ENCODE measurements around the gene EEF1G. TPM values are rescaled to one million over a fixed set of nuclear protein-coding genes. Genes with fewer than 3 reads are reported as not detected.

EEF1G gene
- total RNA-seq, 1 experiment from 2014 or later, result 2,008 TPM

GRCh38 chr11:62542750-62543567, 30.7 kb downstream of the EEF1G start:
- peaks cover 48% of the 10 kb centered on the region for H4K20me1 ChIP-seq (ENCODE audit: insufficient read depth)
- DNase-seq, result peak; percentile 76 to 90
- intact Hi-C loops (cut with micrococcal nuclease; ENCODE audit: unreplicated experiment), result loop anchor here (1.0 to 5.0 kb wide), 5 partner anchors 46 to 319 kb away; partner anchors contain the start of genes C11orf98 and CSKMT
- POLR2A ChIA-PET (ENCODE audit: unreplicated experiment), result interaction anchor here (0.6 to 1.9 kb wide), 8 partner anchors 10 to 1345 kb away, joined by 3 to 26 read pairs (median 8); partner anchors contain the start of gene TUT1
- peak overlapping the region; percentile 99 for H3K4me2 ChIP-seq
- BruUV-seq (replicated peaks), result no TSS peak
- CTCF ChIA-PET, result interaction anchor here (0.5 to 3.9 kb wide), 18 partner anchors 9 to 185 kb away, joined by 3 to 58 read pairs (median 7); partner anchors contain the start of genes EEF1G and TUT1
- H3F3A ChIP-seq (ENCODE audit: insufficient read depth, low read depth), result peaks cover 57% of the 10 kb centered on the region
- no peaks in the 10 kb centered on the region for H3K9me3 ChIP-seq (ENCODE audit: insufficient read depth, low read depth)
- H3K27me3 ChIP-seq (ENCODE audit: insufficient read depth, low read depth), result no peaks in the 10 kb centered on the region
- H3K79me2 ChIP-seq (ENCODE audit: low read depth), result peaks cover 84% of the 10 kb centered on the region
- H3K4me3 ChIP-seq, result peak overlapping the region; percentile 98
- H3K4me1 ChIP-seq (replicated peaks; ENCODE audit: insufficient read depth), result peaks cover 78% of the 10 kb centered on the region
- TF ChIP-seq EZH2 (IDR thresholded peaks at IDR 0.05; ENCODE audit: low read depth) (no peak), CTCF (conservative IDR thresholded peaks at IDR 0.05) (peak; percentile 100)
- no peaks in the 10 kb centered on the region for H3K9me2 ChIP-seq (ENCODE audit: insufficient read depth)
- H3K36me3 ChIP-seq (ENCODE audit: low read depth), result no peaks in the 10 kb centered on the region
- H3K27ac ChIP-seq, result peak overlapping the region; percentile 72
- H2AFZ ChIP-seq, result no peak overlapping the region

- Histone ChIP-seq H3K9me3 (ENCODE audit: insufficient read depth, low read depth) (no peaks in the 10 kb centered on the region), H3K4me3 (peak overlapping the region; percentile 98; the same call in 1 of the 2 replicates), H3K9me2 (ENCODE audit: insufficient read depth) (no peaks in the 10 kb centered on the region), H3K79me2 (ENCODE audit: low read depth) (peaks cover 91% of the 10 kb centered on the region), H3F3A (ENCODE audit: insufficient read depth, low read depth) (peaks cover 53% of the 10 kb centered on the region), H4K20me1 (ENCODE audit: insufficient read depth) (peaks cover 54% of the 10 kb centered on the region), H2AFZ (no peak overlapping the region), H3K27me3 (ENCODE audit: insufficient read depth, low read depth) (no peaks in the 10 kb centered on the region), H3K4me2 (peak overlapping the region; percentile 99), H3K36me3 (ENCODE audit: low read depth) (no peaks in the 10 kb centered on the region), H3K4me1 (replicated peaks; ENCODE audit: insufficient read depth) (peaks cover 77% of the 10 kb centered on the region), H3K27ac (peak overlapping the region; percentile 72)
- intact Hi-C loops (cut with micrococcal nuclease; ENCODE audit: unreplicated experiment), result loop anchor here (1.0 to 5.0 kb wide), 5 partner anchors 45 to 320 kb away; partner anchors contain the start of genes C11orf98 and CSKMT
- peak in 1 of 2 experiments; percentile 37 for DNase-seq
- TF ChIP-seq EZH2 (IDR thresholded peaks at IDR 0.05; ENCODE audit: low read depth) (no peak), CTCF (conservative IDR thresholded peaks at IDR 0.05) (no peak)
- no TSS peak for BruUV-seq (replicated peaks)
- ChIA-PET POLR2A (ENCODE audit: unreplicated experiment) (interaction anchor here (0.6 to 1.9 kb wide), 4 partner anchors 18 to 142 kb away, joined by 3 to 9 read pairs (median 4); no protein-coding TSS in a partner anchor), CTCF (interaction anchor here (0.8 to 3.9 kb wide), 10 partner anchors 11 to 147 kb away, joined by 3 to 58 read pairs (median 11); partner anchors contain the start of gene TUT1)
Measured at GRCh38 chr11:62542111-62542745, 31.5 kb downstream of the EEF1G start.
